Measurements from ENCODE around the gene NGLY1.

NGLY1 gene, protein sequence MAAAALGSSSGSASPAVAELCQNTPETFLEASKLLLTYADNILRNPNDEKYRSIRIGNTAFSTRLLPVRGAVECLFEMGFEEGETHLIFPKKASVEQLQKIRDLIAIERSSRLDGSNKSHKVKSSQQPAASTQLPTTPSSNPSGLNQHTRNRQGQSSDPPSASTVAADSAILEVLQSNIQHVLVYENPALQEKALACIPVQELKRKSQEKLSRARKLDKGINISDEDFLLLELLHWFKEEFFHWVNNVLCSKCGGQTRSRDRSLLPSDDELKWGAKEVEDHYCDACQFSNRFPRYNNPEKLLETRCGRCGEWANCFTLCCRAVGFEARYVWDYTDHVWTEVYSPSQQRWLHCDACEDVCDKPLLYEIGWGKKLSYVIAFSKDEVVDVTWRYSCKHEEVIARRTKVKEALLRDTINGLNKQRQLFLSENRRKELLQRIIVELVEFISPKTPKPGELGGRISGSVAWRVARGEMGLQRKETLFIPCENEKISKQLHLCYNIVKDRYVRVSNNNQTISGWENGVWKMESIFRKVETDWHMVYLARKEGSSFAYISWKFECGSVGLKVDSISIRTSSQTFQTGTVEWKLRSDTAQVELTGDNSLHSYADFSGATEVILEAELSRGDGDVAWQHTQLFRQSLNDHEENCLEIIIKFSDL

GRCh38 chr3:25782938-25783660 is at the start of gene NGLY1:
Gene NGLY1, minus strand, starts transcription at chr3:25783443. Its CDS starts 53 bp downstream, at chr3:25783390.
- peak; percentile 82 for DNase-seq
- in situ Hi-C loops (cut with HindIII; ENCODE audit: low pct_ligation_motif_present, low pct_unique_long_range_greater_than_20kb, low sequenced_read_pairs), result no loop called here

DNA sequence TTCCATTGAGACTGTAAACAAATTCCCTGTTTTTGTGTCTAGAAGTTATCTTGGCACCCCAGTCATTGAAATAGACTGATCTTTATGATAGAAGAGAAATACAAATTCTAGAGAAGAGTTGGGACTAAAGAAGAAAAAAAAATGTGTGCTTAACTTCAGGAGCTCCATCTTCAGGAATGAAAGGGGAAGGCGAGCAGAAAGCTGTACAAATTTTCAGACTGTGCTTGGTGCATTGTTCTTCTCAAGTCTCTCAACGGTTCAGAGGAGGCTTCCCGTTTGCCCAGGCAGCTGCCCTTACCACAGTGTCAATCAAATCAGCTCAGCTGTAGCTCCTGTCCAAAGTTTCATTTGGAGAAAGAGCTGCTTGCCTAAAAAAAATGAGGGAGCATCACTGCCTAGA is 48.3 kb upstream of the NGLY1 start:
- in situ Hi-C loops (cut with HindIII; ENCODE audit: low pct_ligation_motif_present, low pct_unique_long_range_greater_than_20kb, low sequenced_read_pairs), result no loop called here
- peak; percentile 49 for DNase-seq

DNA sequence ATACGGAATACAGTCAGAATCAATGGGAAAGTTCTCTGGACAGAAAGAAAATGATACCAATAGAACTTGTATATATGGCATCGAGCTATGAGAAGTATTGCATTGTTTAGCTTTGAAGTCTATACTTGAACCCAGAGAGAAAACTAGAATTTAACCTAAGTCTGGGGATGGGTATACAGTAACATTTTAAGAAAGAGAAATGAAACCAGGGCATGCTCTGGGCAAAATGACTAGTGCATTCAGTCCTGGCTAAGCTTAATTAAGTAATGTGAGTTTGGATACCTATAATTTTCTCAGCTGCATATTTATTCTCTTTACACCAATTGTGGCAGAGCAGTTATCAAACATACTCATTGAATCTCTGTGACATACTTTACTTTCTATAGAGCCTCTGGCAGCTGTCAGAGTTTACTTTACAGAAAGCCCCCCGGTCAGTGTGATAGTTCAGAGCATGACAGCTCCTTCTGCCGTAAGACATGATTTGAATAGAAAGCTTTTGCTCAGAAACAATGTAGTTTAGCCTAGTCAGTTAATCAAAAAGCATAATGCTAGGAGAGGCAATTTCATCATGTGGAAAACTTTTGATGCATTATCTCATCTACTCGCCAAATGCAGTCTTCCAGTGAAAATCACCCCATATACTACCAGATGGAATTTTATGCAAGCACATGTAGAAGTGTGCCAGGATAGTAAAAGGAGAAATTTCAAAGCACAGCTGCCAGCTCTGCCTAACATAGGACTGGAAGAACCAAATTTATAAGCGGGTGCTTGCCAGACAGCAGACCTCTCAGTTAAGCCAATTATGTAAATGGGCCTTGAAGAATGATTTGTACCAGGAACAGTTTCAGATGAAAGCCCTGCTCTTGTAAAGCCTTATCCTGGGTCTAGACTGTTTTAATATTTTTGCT is 47.4 kb upstream of the NGLY1 start:
- no peak for DNase-seq
- in situ Hi-C loops (cut with HindIII; ENCODE audit: low pct_ligation_motif_present, low pct_unique_long_range_greater_than_20kb, low sequenced_read_pairs), result no loop called here

- in situ Hi-C loops (cut with HindIII; ENCODE audit: low pct_ligation_motif_present, low pct_unique_long_range_greater_than_20kb, low sequenced_read_pairs), result no loop called here
- DNase-seq, result no peak
Observed at GRCh38 chr3:25826510-25826909, 43.3 kb upstream of the NGLY1 start.

GRCh38 chr3:25823314-25823713 is 40.1 kb upstream of the NGLY1 start:
- DNase-seq, result no peak
- in situ Hi-C loops (cut with HindIII; ENCODE audit: low pct_ligation_motif_present, low pct_unique_long_range_greater_than_20kb, low sequenced_read_pairs), result no loop called here

- DNase-seq, result no peak
- in situ Hi-C loops (cut with HindIII; ENCODE audit: low pct_ligation_motif_present, low pct_unique_long_range_greater_than_20kb, low sequenced_read_pairs), result no loop called here
Observed at GRCh38 chr3:25821746-25822573, 38.7 kb upstream of the NGLY1 start.

DNA sequence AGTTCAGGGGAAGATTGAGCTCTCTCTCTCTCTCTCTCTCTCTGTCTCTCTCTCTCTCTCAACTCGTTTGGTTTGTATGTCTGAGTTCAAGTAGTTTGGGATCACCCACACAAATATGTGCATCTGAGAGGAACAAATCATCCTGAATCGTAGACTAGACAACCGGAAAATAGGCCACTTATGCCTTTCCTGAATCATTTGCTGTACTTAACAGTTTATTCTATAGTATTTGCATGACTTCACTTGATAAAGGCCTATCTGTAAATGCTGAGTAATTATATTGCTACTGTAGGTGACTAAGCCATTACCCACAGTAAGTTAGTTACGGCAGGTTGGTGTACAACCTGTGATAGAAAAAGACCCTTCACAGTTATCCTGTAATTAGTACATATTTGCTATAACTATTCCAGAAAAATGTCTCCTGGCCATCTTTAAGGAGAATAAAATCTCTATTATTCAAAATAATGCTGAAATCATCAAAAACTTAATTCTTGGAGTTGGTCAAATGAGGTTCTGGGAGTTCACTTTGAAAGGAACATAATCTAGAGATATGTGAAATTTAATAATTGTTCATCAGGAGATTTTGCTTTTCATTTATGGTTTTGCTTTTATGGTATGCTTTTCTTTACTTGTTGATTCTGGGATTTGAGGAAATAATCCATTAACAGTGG is 37.7 kb upstream of the NGLY1 start:
- in situ Hi-C loops (cut with HindIII; ENCODE audit: low pct_ligation_motif_present, low pct_unique_long_range_greater_than_20kb, low sequenced_read_pairs), result no loop called here
- peak; percentile 1 for DNase-seq

DNA sequence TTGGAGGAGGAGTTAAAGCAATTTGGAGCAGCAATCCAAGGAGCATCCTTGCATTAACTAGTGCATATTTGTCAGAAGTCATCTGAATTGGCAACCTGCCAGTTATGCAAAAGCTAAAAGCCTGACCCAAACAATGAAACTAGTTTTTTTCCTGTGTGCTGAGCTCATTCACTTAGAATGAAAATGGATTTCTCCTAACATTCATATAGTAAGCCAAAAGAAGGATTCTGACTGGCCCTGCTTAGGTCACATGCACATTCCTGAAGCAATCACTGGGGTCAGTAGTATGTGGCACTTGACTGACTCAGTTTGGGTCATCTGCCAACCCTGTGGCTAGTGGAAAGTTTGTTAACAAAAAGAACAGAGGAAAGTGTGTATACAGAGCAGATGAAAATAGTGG is 37.1 kb upstream of the NGLY1 start:
- in situ Hi-C loops (cut with HindIII; ENCODE audit: low pct_ligation_motif_present, low pct_unique_long_range_greater_than_20kb, low sequenced_read_pairs), result no loop called here
- DNase-seq, result peak; percentile 70

GRCh38 chr3:25818335-25818734 is 35.1 kb upstream of the NGLY1 start:
- in situ Hi-C loops (cut with HindIII; ENCODE audit: low pct_ligation_motif_present, low pct_unique_long_range_greater_than_20kb, low sequenced_read_pairs), result no loop called here
- DNase-seq, result no peak

- DNase-seq, result no peak
- in situ Hi-C loops (cut with HindIII; ENCODE audit: low pct_ligation_motif_present, low pct_unique_long_range_greater_than_20kb, low sequenced_read_pairs), result no loop called here
Observed at GRCh38 chr3:25817638-25818037, 34.4 kb upstream of the NGLY1 start.

GRCh38 chr3:25817107-25817506 is 33.9 kb upstream of the NGLY1 start:
- no peak for DNase-seq
- in situ Hi-C loops (cut with HindIII; ENCODE audit: low pct_ligation_motif_present, low pct_unique_long_range_greater_than_20kb, low sequenced_read_pairs), result no loop called here

DNA sequence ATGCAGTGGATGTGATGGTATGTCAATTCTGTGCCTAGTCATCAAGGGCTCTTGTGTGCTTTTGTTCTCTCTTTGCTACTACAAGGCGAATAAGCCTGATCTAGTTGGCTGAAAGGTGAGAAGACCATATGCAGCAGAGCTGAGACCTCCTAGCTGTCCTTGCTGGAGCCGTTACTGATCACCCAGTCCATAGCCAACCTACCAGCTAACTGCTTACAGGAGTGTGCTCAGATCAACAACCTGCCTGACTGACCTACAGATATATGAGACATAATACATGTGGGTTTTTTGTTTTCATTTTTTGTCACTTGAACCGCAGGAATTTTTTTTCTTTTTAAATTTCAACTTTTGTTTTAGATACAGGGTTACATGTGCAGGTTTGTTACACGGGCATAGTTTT is 29.4 kb upstream of the NGLY1 start:
- in situ Hi-C loops (cut with HindIII; ENCODE audit: low pct_ligation_motif_present, low pct_unique_long_range_greater_than_20kb, low sequenced_read_pairs), result no loop called here
- DNase-seq, result no peak

- no peak for DNase-seq
- in situ Hi-C loops (cut with HindIII; ENCODE audit: low pct_ligation_motif_present, low pct_unique_long_range_greater_than_20kb, low sequenced_read_pairs), result no loop called here
Observed at GRCh38 chr3:25804676-25805075, 21.4 kb upstream of the NGLY1 start.

- no peak for DNase-seq
- in situ Hi-C loops (cut with HindIII; ENCODE audit: low pct_ligation_motif_present, low pct_unique_long_range_greater_than_20kb, low sequenced_read_pairs), result no loop called here
Observed at GRCh38 chr3:25803833-25804232, 20.6 kb upstream of the NGLY1 start.

GRCh38 chr3:25801786-25802185 is 18.5 kb upstream of the NGLY1 start:
- in situ Hi-C loops (cut with HindIII; ENCODE audit: low pct_ligation_motif_present, low pct_unique_long_range_greater_than_20kb, low sequenced_read_pairs), result no loop called here
- no peak for DNase-seq

DNA sequence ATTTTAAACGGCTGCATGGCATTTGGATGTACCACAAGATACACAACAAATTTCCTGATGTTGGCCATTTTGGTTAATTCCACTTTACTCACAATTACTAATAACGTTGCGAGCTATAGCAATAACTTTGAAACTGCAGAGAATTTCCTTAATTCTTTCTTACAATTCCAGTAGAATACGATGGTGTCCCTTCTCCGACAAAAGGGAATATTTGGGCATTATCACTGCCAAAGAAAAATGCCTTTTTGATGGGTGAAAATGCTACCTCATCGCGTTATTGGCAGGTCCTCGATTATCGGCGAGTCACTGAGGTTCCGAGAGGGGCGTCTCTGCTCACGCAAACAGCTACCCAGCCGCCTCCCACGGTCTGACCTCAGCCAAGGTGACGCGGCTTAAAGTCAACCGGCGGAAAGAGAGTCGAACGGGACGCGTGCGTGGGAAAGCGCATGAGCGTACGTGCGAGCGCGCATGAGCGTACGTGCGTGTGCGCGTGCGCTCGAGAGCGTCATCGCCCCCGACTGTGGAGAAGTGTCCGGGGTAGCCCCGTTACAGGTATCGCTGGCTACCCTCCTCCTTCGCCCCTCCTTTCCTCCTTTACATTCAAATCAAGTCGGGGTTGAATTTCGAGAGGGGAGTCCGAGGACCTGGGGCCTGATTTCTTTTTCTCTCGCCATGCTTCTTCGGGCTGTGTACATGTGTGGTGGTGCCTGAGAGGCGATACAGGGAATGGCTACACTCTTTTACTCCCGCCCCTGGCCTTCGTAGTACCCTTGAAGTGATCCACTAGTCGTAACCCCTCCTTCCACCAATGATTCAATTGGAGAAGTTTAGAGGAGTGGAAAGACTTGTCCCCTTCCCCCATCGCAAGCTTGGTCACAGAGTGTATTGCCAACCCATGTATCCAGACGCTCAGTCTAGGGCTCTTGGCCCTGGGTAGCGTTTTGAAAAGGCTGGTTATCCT is 6.6 kb upstream of the NGLY1 start, which contains the start of gene OXSM:
Gene OXSM (plus strand): TSS at position 495 of the 961 bp plus-strand sequence. CDS start 931 bp downstream, outside the sequence.
- peak; percentile 94 for DNase-seq
- in situ Hi-C loops (cut with HindIII; ENCODE audit: low pct_ligation_motif_present, low pct_unique_long_range_greater_than_20kb, low sequenced_read_pairs), result no loop called here

Measured in ACHN (cell line).